ENCODE measurements around the gene LIPT2.
"Not testable (repeated sequence)": the region's sequence is repeated elsewhere in the genome, so short reads cannot be mapped to it uniquely, and the experiment has no call there.

The LIPT2 gene

GRCh38 chr11:74492974-74493790 is at the start of gene LIPT2:
LIPT2 (minus strand) TSS chr11:74493724; CDS start chr11:74493703, 21 bp downstream.
- Mint-ChIP-seq H3K9me3 (peaks cover 4% of the 10 kb centered on the region), H3K4me1 (peaks cover 25% of the 10 kb centered on the region), H3K27me3 (no peaks in the 10 kb centered on the region), H3K36me3 (peaks cover 7% of the 10 kb centered on the region), H3K27ac (peak within 1 kb of the TSS; percentile 91), H3K4me3 (peak within 1 kb of the TSS; percentile 87)

GRCh38 chr11:74541466-74541865 is 47.9 kb upstream of the LIPT2 start:
- no peak overlapping the region for H3K4me3 Mint-ChIP-seq
- no peaks in the 10 kb centered on the region for H3K4me1 Mint-ChIP-seq
- H3K27ac Mint-ChIP-seq, result no peak overlapping the region
- H3K36me3 Mint-ChIP-seq, result peaks cover 5% of the 10 kb centered on the region
- H3K27me3 Mint-ChIP-seq, result peaks cover 6% of the 10 kb centered on the region
- peaks cover 10% of the 10 kb centered on the region for H3K9me3 Mint-ChIP-seq

- Mint-ChIP-seq H3K36me3 (peaks cover 5% of the 10 kb centered on the region), H3K4me3 (no peak overlapping the region), H3K9me3 (peaks cover 10% of the 10 kb centered on the region), H3K4me1 (no peaks in the 10 kb centered on the region), H3K27me3 (peaks cover 6% of the 10 kb centered on the region), H3K27ac (no peak overlapping the region)
These were observed 46.7 kb upstream of the LIPT2 start for GRCh38 chr11:74540270-74540669.

- peaks cover 6% of the 10 kb centered on the region for H3K27me3 Mint-ChIP-seq
- H3K27ac Mint-ChIP-seq, result no peak overlapping the region
- H3K36me3 Mint-ChIP-seq, result peaks cover 5% of the 10 kb centered on the region
- H3K4me1 Mint-ChIP-seq, result no peaks in the 10 kb centered on the region
- H3K9me3 Mint-ChIP-seq, result peaks cover 10% of the 10 kb centered on the region
- no peak overlapping the region for H3K4me3 Mint-ChIP-seq
These were observed 45.2 kb upstream of the LIPT2 start for GRCh38 chr11:74538680-74539079.

- no peak overlapping the region for H3K27ac Mint-ChIP-seq
- no peaks in the 10 kb centered on the region for H3K4me1 Mint-ChIP-seq
- H3K27me3 Mint-ChIP-seq, result peaks cover 8% of the 10 kb centered on the region
- H3K9me3 Mint-ChIP-seq, result peaks cover 10% of the 10 kb centered on the region
- no peak overlapping the region for H3K4me3 Mint-ChIP-seq
- H3K36me3 Mint-ChIP-seq, result peaks cover 5% of the 10 kb centered on the region
These were observed 42.0 kb upstream of the LIPT2 start for GRCh38 chr11:74535371-74536160.

GRCh38 chr11:74534946-74535275 is 41.4 kb upstream of the LIPT2 start:
- not testable (repeated sequence) for H3K27ac Mint-ChIP-seq, H3K4me1 Mint-ChIP-seq, H3K4me3 Mint-ChIP-seq, H3K27me3 Mint-ChIP-seq, H3K36me3 Mint-ChIP-seq
- peaks cover 10% of the 10 kb centered on the region for H3K9me3 Mint-ChIP-seq

GRCh38 chr11:74534216-74534945 is 40.9 kb upstream of the LIPT2 start:
- H3K4me3 Mint-ChIP-seq, result no peak overlapping the region

GRCh38 chr11:74533421-74533820 is 39.9 kb upstream of the LIPT2 start:
- Mint-ChIP-seq H3K4me1 (no peaks in the 10 kb centered on the region), H3K36me3 (peaks cover 7% of the 10 kb centered on the region), H3K27ac (no peak overlapping the region), H3K9me3 (peaks cover 10% of the 10 kb centered on the region), H3K4me3 (no peak overlapping the region), H3K27me3 (peaks cover 3% of the 10 kb centered on the region)

More at GRCh38 chr11:74534216-74534945, 40.9 kb upstream of the LIPT2 start:
- peaks cover 10% of the 10 kb centered on the region for H3K9me3 Mint-ChIP-seq
- no peak overlapping the region for H3K27ac Mint-ChIP-seq
- H3K27me3 Mint-ChIP-seq, result peaks cover 8% of the 10 kb centered on the region
- H3K36me3 Mint-ChIP-seq, result peaks cover 7% of the 10 kb centered on the region
- H3K4me1 Mint-ChIP-seq, result no peaks in the 10 kb centered on the region

GRCh38 chr11:74532501-74533246 is 39.1 kb upstream of the LIPT2 start:
- H3K4me3 Mint-ChIP-seq, result no peak overlapping the region
- peaks cover 3% of the 10 kb centered on the region for H3K36me3 Mint-ChIP-seq
- H3K9me3 Mint-ChIP-seq, result peaks cover 8% of the 10 kb centered on the region
- H3K27ac Mint-ChIP-seq, result no peak overlapping the region
- peaks cover 3% of the 10 kb centered on the region for H3K27me3 Mint-ChIP-seq
- no peaks in the 10 kb centered on the region for H3K4me1 Mint-ChIP-seq

GRCh38 chr11:74524978-74525377 is 31.5 kb upstream of the LIPT2 start:
- Mint-ChIP-seq H3K27ac (no peak overlapping the region), H3K4me1 (no peaks in the 10 kb centered on the region), H3K36me3 (no peaks in the 10 kb centered on the region), H3K4me3 (no peak overlapping the region), H3K27me3 (peaks cover 2% of the 10 kb centered on the region), H3K9me3 (no peaks in the 10 kb centered on the region)

- no peak overlapping the region for H3K4me3 Mint-ChIP-seq
These were observed 31.0 kb upstream of the LIPT2 start for GRCh38 chr11:74524501-74524900.

GRCh38 chr11:74522776-74523175 is 29.3 kb upstream of the LIPT2 start:
- Mint-ChIP-seq H3K36me3 (no peaks in the 10 kb centered on the region), H3K4me3 (no peak overlapping the region), H3K27ac (no peak overlapping the region), H3K27me3 (peaks cover 2% of the 10 kb centered on the region), H3K4me1 (no peaks in the 10 kb centered on the region), H3K9me3 (no peaks in the 10 kb centered on the region)

More at GRCh38 chr11:74524501-74524900, 31.0 kb upstream of the LIPT2 start:
- Mint-ChIP-seq H3K4me1 (no peaks in the 10 kb centered on the region), H3K36me3 (no peaks in the 10 kb centered on the region), H3K27ac (no peak overlapping the region), H3K27me3 (peaks cover 2% of the 10 kb centered on the region), H3K9me3 (no peaks in the 10 kb centered on the region)

GRCh38 chr11:74521666-74522252 is 28.2 kb upstream of the LIPT2 start:
- no peaks in the 10 kb centered on the region for H3K4me1 Mint-ChIP-seq
- H3K36me3 Mint-ChIP-seq, result no peaks in the 10 kb centered on the region
- H3K27ac Mint-ChIP-seq, result no peak overlapping the region
- H3K27me3 Mint-ChIP-seq, result peaks cover 2% of the 10 kb centered on the region
- H3K4me3 Mint-ChIP-seq, result no peak overlapping the region
- no peaks in the 10 kb centered on the region for H3K9me3 Mint-ChIP-seq

- Mint-ChIP-seq H3K4me1 (no peaks in the 10 kb centered on the region), H3K27ac (no peak overlapping the region), H3K36me3 (no peaks in the 10 kb centered on the region), H3K27me3 (peaks cover 2% of the 10 kb centered on the region), H3K9me3 (no peaks in the 10 kb centered on the region), H3K4me3 (no peak overlapping the region)
These were observed 27.6 kb upstream of the LIPT2 start for GRCh38 chr11:74520927-74521665.
